ENCODE results near the gene ZNF451.
"Not testable (repeated sequence)": the region's sequence is repeated elsewhere in the genome, so short reads cannot be mapped to it uniquely, and the experiment has no call there.

DNA sequence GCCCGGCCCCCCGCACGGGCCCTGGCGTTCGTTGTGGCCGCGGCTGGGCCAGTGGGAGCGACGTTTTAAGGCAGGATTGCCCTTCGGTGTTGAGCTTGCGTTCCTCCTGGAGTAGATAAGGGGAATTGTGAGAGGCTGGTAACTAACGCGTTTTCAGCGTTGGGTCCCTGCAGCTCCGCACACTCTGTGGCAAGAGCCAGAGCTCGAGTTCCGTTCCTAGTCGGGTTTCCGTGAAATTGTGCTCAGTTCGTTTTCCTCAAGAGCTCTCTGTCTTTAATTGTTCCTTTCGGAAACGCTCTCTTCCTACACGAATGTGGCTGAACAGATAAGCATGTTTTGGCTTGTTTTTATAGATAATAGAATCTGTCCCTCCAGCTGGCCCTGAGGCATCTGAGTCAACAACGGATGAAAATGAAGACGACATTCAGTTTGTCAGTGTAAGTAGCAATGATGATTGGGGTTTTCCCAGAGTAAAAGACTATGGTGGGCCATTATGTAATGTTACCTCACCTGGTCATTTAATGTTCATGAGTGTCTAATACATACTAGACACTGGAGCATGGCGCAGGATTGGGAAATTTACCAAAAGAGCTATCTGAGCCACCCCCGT is 575 bp downstream of the ZNF451 start:
- TF ChIP-seq, protein P1, sequence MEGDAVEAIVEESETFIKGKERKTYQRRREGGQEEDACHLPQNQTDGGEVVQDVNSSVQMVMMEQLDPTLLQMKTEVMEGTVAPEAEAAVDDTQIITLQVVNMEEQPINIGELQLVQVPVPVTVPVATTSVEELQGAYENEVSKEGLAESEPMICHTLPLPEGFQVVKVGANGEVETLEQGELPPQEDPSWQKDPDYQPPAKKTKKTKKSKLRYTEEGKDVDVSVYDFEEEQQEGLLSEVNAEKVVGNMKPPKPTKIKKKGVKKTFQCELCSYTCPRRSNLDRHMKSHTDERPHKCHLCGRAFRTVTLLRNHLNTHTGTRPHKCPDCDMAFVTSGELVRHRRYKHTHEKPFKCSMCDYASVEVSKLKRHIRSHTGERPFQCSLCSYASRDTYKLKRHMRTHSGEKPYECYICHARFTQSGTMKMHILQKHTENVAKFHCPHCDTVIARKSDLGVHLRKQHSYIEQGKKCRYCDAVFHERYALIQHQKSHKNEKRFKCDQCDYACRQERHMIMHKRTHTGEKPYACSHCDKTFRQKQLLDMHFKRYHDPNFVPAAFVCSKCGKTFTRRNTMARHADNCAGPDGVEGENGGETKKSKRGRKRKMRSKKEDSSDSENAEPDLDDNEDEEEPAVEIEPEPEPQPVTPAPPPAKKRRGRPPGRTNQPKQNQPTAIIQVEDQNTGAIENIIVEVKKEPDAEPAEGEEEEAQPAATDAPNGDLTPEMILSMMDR (IDR thresholded peaks at IDR 0.05), result not testable (repeated sequence)
- not testable (repeated sequence) for TF ChIP-seq POLR2A (IDR thresholded peaks at IDR 0.05)
